Ascending aorta (tissue), 2 donors: ENCODE measurements around the gene CYSRT1. TPM values are rescaled to one million over a fixed set of nuclear protein-coding genes. Genes with fewer than 3 reads are reported as not detected.

Experiments
- DNase-seq, 2 donors: peaks; one replicate each; pipeline ENCODE4 v3.0.0-alpha.2; 2019; ENCODE audit warnings: low spot score in 2 of 2
- H3K27ac ChIP-seq, 2 donors: fragments of 200-600 bp; sonication (generic); one replicate each; pipeline ENCODE4 v1.5.1; 2016 to 2017; ENCODE audit warnings: mild to moderate bottlenecking in 1 of 2
- H3K27me3 ChIP-seq: fragments of 200-600 bp; sonication (generic); one replicate; pipeline ENCODE4 v1.5.1; 2017
- H3K36me3 ChIP-seq, 2 donors: fragments of 200-600 bp; sonication (generic); one replicate each; pipeline ENCODE4 v1.5.1; 2016
- H3K4me1 ChIP-seq, 2 donors: fragments of 200-600 bp; sonication (generic); one replicate each; pipeline ENCODE4 v1.5.1; 2016 to 2017; ENCODE audit warnings: mild to moderate bottlenecking in 1 of 2
- H3K4me3 ChIP-seq, 2 donors: fragments of 200-600 bp; sonication (generic); one replicate each; pipeline ENCODE4 v1.5.1; 2016 to 2017; ENCODE audit warnings: mild to moderate bottlenecking in 1 of 2
- H3K9me3 ChIP-seq, 2 donors: fragments of 200-600 bp; sonication (generic); one replicate each; pipeline ENCODE4 v1.5.1; 2016
- CTCF ChIP-seq, 3 experiments: fragments of 200-600 bp in 2 of 3; fragments of 450-650 bp in 1 of 3; sonication (generic) in 2 of 3; IDR thresholded peaks; one replicate each; pipeline ENCODE4 v1.5.1; 2016 to 2019; ENCODE audit warnings: antibody characterized with exemption in 3 of 3, mild to moderate bottlenecking in 1 of 3, moderate library complexity in 1 of 3
- intact Hi-C: fragments of 100-400 bp; cut with DNase I; formaldehyde crosslinking; loops from one replicate; pipeline ENCODE4 v1.15.1; 2023
- total RNA-seq: library from RNA; depleted of rRNA; stranded (reverse); fragments of >200 nt; gene quantifications from one replicate; pipeline ENCODE4 v1.1.0, GENCODE V29; 2016

Gene CYSRT1
- total RNA-seq, 1 donor from 2014 or later = not detected

GRCh38 chr9:137232510-137232909 lies 7.5 kb downstream of the CYSRT1 start:
- Histone ChIP-seq H3K4me3 (no peak overlapping the region), H3K9me3 (no peaks in the 10 kb centered on the region), H3K27ac (no peak overlapping the region), H3K36me3 (no peaks in the 10 kb centered on the region), H3K27me3 (no peaks in the 10 kb centered on the region), H3K4me1 (peaks cover 0 to 10% of the 10 kb centered on the region in 2 donors)
- TF ChIP-seq CTCF (IDR thresholded peaks at IDR 0.05) = no peak
- intact Hi-C loops = no loop called here
- no peak for DNase-seq

GRCh38 chr9:137233143-137233980 lies 8.4 kb downstream of the CYSRT1 start:
- peaks cover 0 to 10% of the 10 kb centered on the region in 2 donors for H3K4me1 ChIP-seq
- no peaks in the 10 kb centered on the region for H3K9me3 ChIP-seq
- intact Hi-C loops = no loop called here
- no peaks in the 10 kb centered on the region for H3K36me3 ChIP-seq
- no peak overlapping the region for H3K4me3 ChIP-seq
- no peak for TF ChIP-seq CTCF (IDR thresholded peaks at IDR 0.05)
- no peak for DNase-seq
- no peak overlapping the region for H3K27ac ChIP-seq
- no peaks in the 10 kb centered on the region for H3K27me3 ChIP-seq

GRCh38 chr9:137234055-137234697 lies 9.2 kb downstream of the CYSRT1 start:
- H3K27me3 ChIP-seq = no peaks in the 10 kb centered on the region
- no peak overlapping the region for H3K27ac ChIP-seq
- no peak for TF ChIP-seq CTCF (IDR thresholded peaks at IDR 0.05)
- intact Hi-C loops = no loop called here
- no peak overlapping the region for H3K4me3 ChIP-seq
- DNase-seq = no peak
- H3K4me1 ChIP-seq = peaks cover 0 to 10% of the 10 kb centered on the region in 2 donors
- no peaks in the 10 kb centered on the region for H3K36me3 ChIP-seq
- H3K9me3 ChIP-seq = no peaks in the 10 kb centered on the region

- Histone ChIP-seq H3K27me3 (no peaks in the 10 kb centered on the region), H3K36me3 (no peaks in the 10 kb centered on the region), H3K4me1 (peaks cover 0 to 16% of the 10 kb centered on the region in 2 donors), H3K9me3 (no peaks in the 10 kb centered on the region), H3K4me3 (no peak overlapping the region), H3K27ac (no peak overlapping the region)
- TF ChIP-seq CTCF (IDR thresholded peaks at IDR 0.05) = no peak
- DNase-seq = no peak
- intact Hi-C loops = no loop called here
Measured at GRCh38 chr9:137234758-137235423, 9.9 kb downstream of the CYSRT1 start.

- H3K4me3 ChIP-seq = peak overlapping the region in 1 of 2 donors; percentile 32
- H3K27me3 ChIP-seq = no peaks in the 10 kb centered on the region
- no peak for TF ChIP-seq CTCF (IDR thresholded peaks at IDR 0.05)
- peaks cover 0 to 17% of the 10 kb centered on the region in 2 donors for H3K4me1 ChIP-seq
- no peak for DNase-seq
- H3K9me3 ChIP-seq = no peaks in the 10 kb centered on the region
- intact Hi-C loops = no loop called here
- no peaks in the 10 kb centered on the region for H3K36me3 ChIP-seq
- H3K27ac ChIP-seq = no peak overlapping the region
Measured at GRCh38 chr9:137235424-137236237, 10.7 kb downstream of the CYSRT1 start.
